CD4-positive, alpha-beta memory T cell (primary cell): ENCODE results near the gene RPL11. TPM values are rescaled to one million over a fixed set of nuclear protein-coding genes. Genes with fewer than 3 reads are reported as not detected.
A peak's percentile ranks its signal among the peaks of the same experiment; 100 is the strongest.
"Not testable (repeated sequence)": the region's sequence is repeated elsewhere in the genome, so short reads cannot be mapped to it uniquely, and the experiment has no call there.

Experiments used
- CTCF ChIA-PET: fragments of 350-600 bp; sonication (Branson Sonifier 250); formaldehyde crosslinking; loops from one replicate; lab custom pipeline; 2021; ENCODE audit warnings: inconsistent platforms; ENCODE audit not compliant: partially characterized antibody; lab: Charles Lee
- POLR2A ChIA-PET: fragments of 350-600 bp; sonication (Branson Sonifier 250); formaldehyde crosslinking; loops from one replicate; lab custom pipeline; 2021; ENCODE audit not compliant: partially characterized antibody; lab: Charles Lee
- DNase-seq, 5 donors: peaks; one replicate each; pipeline versions ENCODE4 v3.0.0 to v3.0.0-alpha.2; 2020 to 2022; ENCODE audit warnings: mixed read lengths in 1 of 5
- H3K27ac ChIP-seq: one replicate; pipeline ENCODE4 v1.7.0; 2013; ENCODE audit warnings: low read depth, low read length
- H3K27me3 ChIP-seq: 2 replicates; pipeline ENCODE4 v1.7.0; 2013; ENCODE audit warnings: mild to moderate bottlenecking, low read length, moderate library complexity; ENCODE audit not compliant: insufficient read depth
- H3K36me3 ChIP-seq: 2 replicates; pipeline ENCODE4 v1.7.0; 2013; ENCODE audit warnings: mild to moderate bottlenecking, low read length, moderate library complexity; ENCODE audit not compliant: insufficient read depth
- H3K4me1 ChIP-seq: 2 replicates; pipeline ENCODE4 v1.7.0; 2013; ENCODE audit warnings: mild to moderate bottlenecking, low read length, moderate library complexity; ENCODE audit not compliant: insufficient read depth
- H3K4me3 ChIP-seq, 2 donors: one replicate each; pipeline ENCODE4 v1.7.0; 2013; ENCODE audit warnings: low read length in 2 of 2, mild to moderate bottlenecking in 1 of 2
- H3K9me3 ChIP-seq, 2 donors: one replicate each; pipeline ENCODE4 v1.7.0; 2013; ENCODE audit warnings: low read length in 2 of 2, control low read depth in 1 of 2; ENCODE audit not compliant: control insufficient read depth in 1 of 2
- H3K27ac Mint-ChIP-seq, 7 donors: one replicate each; pipeline ENCODE4 v1.8.0; 2020 to 2021; ENCODE audit warnings: mixed read lengths in 7 of 7, mild to moderate bottlenecking in 6 of 7, inconsistent platforms in 3 of 7, moderate library complexity in 3 of 7
- H3K27me3 Mint-ChIP-seq, 2 donors: one replicate each; pipeline ENCODE4 v1.8.0; 2020 to 2021; ENCODE audit warnings: mixed read lengths in 2 of 2
- H3K36me3 Mint-ChIP-seq, 2 donors: one replicate each; pipeline ENCODE4 v1.8.0; 2020 to 2021; ENCODE audit warnings: mixed read lengths in 2 of 2, inconsistent platforms in 1 of 2, mild to moderate bottlenecking in 1 of 2
- H3K4me1 Mint-ChIP-seq, 4 donors: one replicate each; pipeline ENCODE4 v1.8.0; 2020 to 2021; ENCODE audit warnings: mixed read lengths in 4 of 4, mild to moderate bottlenecking in 1 of 4
- H3K4me3 Mint-ChIP-seq, 8 donors: one replicate each; pipeline ENCODE4 v1.8.0; 2020 to 2021; ENCODE audit warnings: mixed read lengths in 8 of 8, mild to moderate bottlenecking in 7 of 8, moderate library complexity in 6 of 8, inconsistent platforms in 3 of 8
- H3K9me3 Mint-ChIP-seq, 8 donors: one replicate each; pipeline ENCODE4 v1.8.0; 2020 to 2021; ENCODE audit warnings: mixed read lengths in 8 of 8, mild to moderate bottlenecking in 5 of 8, inconsistent platforms in 3 of 8, moderate library complexity in 1 of 8
- intact Hi-C: fragments of 100-400 bp; cut with micrococcal nuclease; formaldehyde crosslinking; loops from one replicate; pipeline ENCODE4 v1.15.1; 2023
- polyA plus RNA-seq, 2 donors: library from polyadenylated mRNA; unstranded; fragments of 300-500 nt; fragmentation: Illumina TruSeq; gene quantifications; one replicate each; pipeline ENCODE4 v1.2.3, GENCODE V29; 2021
- total RNA-seq, 2 experiments: library from RNA; stranded (reverse); gene quantifications; one replicate each; pipeline ENCODE4 v1.2.3, GENCODE V29; 2021

RPL11 gene
- total and polyA plus RNA-seq, 4 experiments from 2014 or later, result 1,255 to 2,088 (median 1,693) TPM

DNA sequence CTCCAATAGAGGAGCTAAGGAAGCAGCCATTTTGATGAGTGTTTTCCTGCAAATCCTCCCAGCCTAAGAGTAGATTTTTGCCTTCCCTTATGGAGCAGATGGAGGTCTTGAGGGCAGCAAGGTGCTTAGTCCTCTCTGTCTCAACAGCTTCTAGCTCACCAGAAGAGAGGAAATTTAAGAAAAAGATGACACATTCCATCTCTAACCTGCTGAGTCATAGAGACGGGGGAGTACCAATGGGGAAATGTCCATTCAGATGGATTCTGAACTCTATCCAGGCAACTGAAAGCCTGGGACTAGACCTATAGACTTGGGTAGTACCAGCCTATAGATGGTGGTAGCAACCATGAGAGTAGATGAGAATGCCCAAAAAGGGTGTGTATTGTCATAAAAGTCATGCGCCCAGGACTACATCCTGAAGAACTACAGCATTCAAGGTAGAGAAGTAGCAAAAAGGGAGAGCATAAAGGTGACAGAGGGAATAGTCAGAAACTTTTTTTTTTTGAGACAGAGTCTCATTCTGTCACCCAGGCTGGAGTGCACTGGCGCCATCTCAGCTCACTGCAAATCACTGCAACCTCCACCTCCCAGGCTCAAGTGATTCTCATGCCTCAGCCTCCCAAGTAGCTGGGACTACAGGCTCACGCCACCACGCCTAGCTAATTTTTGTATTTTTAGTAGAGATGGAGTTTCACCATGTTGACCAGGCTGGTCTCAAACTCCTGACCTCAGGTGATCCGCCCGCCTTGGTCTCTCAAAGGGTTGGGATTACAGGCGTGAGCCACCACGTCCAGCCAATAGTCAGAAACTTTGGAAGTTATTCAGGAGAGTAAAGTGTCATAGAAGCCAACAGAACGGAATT, 41.0 kb downstream of the RPL11 start:
- Mint-ChIP-seq H3K36me3 (no peaks in the 10 kb centered on the region), H3K4me3 (no peak overlapping the region), H3K4me1 (peaks cover 0 to 3% (median 0%) of the 10 kb centered on the region in 4 donors), H3K27ac (no peak overlapping the region), H3K9me3 (no peaks in the 10 kb centered on the region), H3K27me3 (no peaks in the 10 kb centered on the region)
- Histone ChIP-seq H3K27ac (no peak overlapping the region), H3K9me3 (no peaks in the 10 kb centered on the region), H3K36me3 (no peaks in the 10 kb centered on the region), H3K4me3 (no peak overlapping the region), H3K27me3 (no peaks in the 10 kb centered on the region), H3K4me1 (no peaks in the 10 kb centered on the region)
- ChIA-PET POLR2A (interaction anchor here (1.1 kb wide), 1 partner anchor 13 kb away, joined by 3 read pairs; no protein-coding TSS in a partner anchor), CTCF (no interaction called here)
- DNase-seq, result no peak
- intact Hi-C loops, result no loop called here

DNA sequence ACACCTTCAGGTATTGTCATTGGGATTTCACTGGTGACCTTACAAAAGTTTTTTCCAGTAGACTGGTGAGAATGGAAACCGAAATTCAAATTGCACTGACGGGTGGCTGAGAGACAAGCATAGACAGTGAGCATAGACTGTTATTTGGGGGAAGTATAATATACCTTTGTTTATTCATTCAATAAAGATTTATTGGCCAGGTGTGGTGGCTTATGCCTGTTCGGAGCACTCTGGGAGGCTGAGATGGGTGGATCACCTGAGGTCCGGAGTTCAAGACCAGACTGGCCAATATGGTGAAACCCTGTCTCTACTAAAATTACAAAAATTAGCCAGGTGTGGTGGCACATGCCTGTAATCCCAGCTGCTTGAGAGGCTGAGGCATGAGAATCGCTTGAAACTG, 41.7 kb downstream of the RPL11 start:
- H3K27ac Mint-ChIP-seq, H3K4me3 Mint-ChIP-seq, H3K27ac ChIP-seq, H3K4me3 ChIP-seq, H3K4me1 Mint-ChIP-seq, CTCF ChIA-PET, POLR2A ChIA-PET, intact Hi-C loops, H3K36me3 ChIP-seq, H3K27me3 Mint-ChIP-seq, H3K36me3 Mint-ChIP-seq, H3K4me1 ChIP-seq, H3K9me3 Mint-ChIP-seq, H3K27me3 ChIP-seq, DNase-seq, H3K9me3 ChIP-seq: not testable (repeated sequence)

DNA sequence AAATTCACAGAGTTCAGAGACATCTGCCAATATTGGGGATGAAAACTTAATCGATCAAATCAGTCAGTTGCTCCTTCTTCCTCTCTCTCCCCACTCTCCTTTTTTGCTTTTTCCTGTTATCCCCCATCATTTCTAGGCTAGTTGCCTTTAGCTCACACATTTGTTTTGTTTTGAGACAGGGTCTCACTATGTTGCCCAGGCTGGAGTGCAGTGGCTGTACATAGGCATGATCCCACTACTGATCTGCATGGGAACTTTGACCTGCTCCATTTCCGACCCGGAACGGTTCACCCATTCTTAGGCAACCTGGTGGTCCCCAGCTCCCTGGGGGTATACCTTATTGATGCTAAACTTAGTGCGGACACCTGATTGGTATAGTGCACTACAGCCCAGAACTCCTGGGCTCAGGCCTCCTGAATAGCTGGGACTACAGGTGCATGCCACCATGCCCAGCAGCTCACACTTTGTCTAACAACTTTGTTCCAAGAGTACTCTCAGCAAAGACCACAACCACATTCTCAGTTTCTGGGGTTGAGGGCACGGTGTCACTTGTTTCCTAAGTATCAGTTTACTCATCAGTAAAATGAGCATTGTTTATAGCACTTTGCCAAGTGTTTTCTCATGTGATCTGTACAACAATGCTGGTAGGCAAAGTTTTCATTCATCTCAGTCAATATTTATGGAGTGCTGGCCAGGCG, 45.0 kb downstream of the RPL11 start:
- Histone ChIP-seq H3K27me3 (no peaks in the 10 kb centered on the region), H3K27ac (no peak overlapping the region), H3K4me1 (no peaks in the 10 kb centered on the region), H3K36me3 (no peaks in the 10 kb centered on the region), H3K4me3 (no peak overlapping the region), H3K9me3 (no peaks in the 10 kb centered on the region)
- intact Hi-C loops, result no loop called here
- Mint-ChIP-seq H3K9me3 (no peaks in the 10 kb centered on the region), H3K4me3 (no peak overlapping the region), H3K4me1 (peaks cover 0 to 2% (median 0%) of the 10 kb centered on the region in 4 donors), H3K27ac (no peak overlapping the region), H3K27me3 (no peaks in the 10 kb centered on the region), H3K36me3 (no peaks in the 10 kb centered on the region)
- CTCF ChIA-PET, result no interaction called here
- POLR2A ChIA-PET, result no interaction called here
- no peak for DNase-seq

DNA sequence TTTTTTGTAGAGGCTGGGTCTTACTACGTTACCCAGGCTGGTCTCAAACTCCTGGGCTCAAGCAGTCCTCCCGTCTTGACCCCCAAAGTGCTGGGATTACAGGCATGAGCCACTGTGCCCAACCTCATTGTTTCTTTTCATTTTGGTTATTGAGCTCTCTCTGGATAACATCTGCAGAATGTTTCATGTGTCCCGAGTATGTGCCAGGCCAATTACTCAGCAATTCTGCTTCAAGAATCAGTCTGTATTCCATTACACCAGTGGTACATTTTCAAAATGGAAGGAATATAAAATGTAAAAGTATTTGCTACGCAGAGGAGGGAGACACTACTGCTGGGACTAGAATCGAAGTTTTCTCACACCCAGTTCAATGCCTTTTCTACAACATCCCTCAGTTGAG, 50.0 kb downstream of the RPL11 start:
- DNase-seq, result no peak
- Mint-ChIP-seq H3K4me3 (peak overlapping the region in 4 of 8 donors; percentile 91 to 95 (median 92)), H3K27me3 (no peaks in the 10 kb centered on the region), H3K4me1 (peaks cover 21 to 38% (median 29%) of the 10 kb centered on the region in 4 donors), H3K9me3 (no peaks in the 10 kb centered on the region), H3K27ac (peak overlapping the region in 3 of 7 donors; percentile 85 to 95 (median 95)), H3K36me3 (peaks cover 2 to 17% of the 10 kb centered on the region in 2 donors)
- Histone ChIP-seq H3K4me1 (peaks cover 35% of the 10 kb centered on the region), H3K9me3 (no peaks in the 10 kb centered on the region), H3K27me3 (no peaks in the 10 kb centered on the region), H3K27ac (no peak overlapping the region), H3K4me3 (no peak overlapping the region), H3K36me3 (no peaks in the 10 kb centered on the region)
- ChIA-PET CTCF (interaction anchor here (1.0 kb wide), 1 partner anchor 30 kb away, joined by 3 read pairs; no protein-coding TSS in a partner anchor), POLR2A (no interaction called here)
- intact Hi-C loops, result loop anchor here (5.0 kb wide), 1 partner anchor 36 kb away; the partner anchor contains the start of gene PITHD1

DNA sequence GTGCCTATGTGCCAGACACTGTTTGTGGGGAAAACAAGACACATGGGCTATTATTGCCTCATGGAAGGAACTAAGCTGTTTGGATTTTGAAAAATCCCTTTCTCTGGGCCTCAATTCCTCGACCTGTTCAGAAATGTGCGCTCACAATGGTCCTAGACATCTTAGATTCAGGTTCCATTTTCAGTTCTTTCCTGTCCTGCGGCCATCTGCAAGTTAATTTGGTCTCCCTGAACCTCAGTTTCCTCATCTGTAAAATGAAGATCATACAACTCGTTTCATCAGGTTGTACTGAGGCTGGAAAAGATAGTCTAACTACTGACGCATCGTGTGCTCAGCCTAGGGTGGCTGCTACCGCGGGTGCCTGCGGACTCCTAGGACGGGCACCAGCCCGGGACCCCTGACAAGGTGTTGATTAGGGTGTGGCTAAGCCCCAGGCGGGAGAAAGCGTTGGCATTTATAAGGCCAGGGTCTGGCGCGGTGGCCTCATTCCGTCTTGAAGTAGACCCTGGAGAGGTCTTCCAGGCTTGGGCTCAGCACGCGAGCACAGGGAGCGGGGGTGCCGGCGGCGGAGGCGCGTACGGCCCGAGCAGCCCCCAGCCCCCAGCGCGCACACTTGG, 51.2 kb downstream of the RPL11 start:
- peaks cover 7 to 25% of the 10 kb centered on the region in 2 donors for H3K36me3 Mint-ChIP-seq
- Histone ChIP-seq H3K27ac (peak overlapping the region; percentile 87), H3K9me3 (no peaks in the 10 kb centered on the region), H3K4me3 (peak overlapping the region; percentile 75 to 89), H3K27me3 (no peaks in the 10 kb centered on the region), H3K4me1 (peaks cover 45% of the 10 kb centered on the region), H3K36me3 (no peaks in the 10 kb centered on the region)
- H3K27me3 Mint-ChIP-seq, result no peaks in the 10 kb centered on the region
- POLR2A ChIA-PET, result interaction anchor here (0.8 to 3.2 kb wide), 10 partner anchors 9 to 82 kb away, joined by 3 to 40 read pairs (median 7); partner anchors contain the start of genes HMGCL, LYPLA2, PITHD1 and RPL11
- intact Hi-C loops, result loop anchor here (1.0 to 5.0 kb wide), 2 partner anchors 35 to 51 kb away; partner anchors contain the start of genes PITHD1 and RPL11
- no peak for DNase-seq
- peaks cover 31 to 50% (median 40%) of the 10 kb centered on the region in 4 donors for H3K4me1 Mint-ChIP-seq
- CTCF ChIA-PET, result interaction anchor here (2.3 kb wide), 1 partner anchor 29 kb away, joined by 8 read pairs; no protein-coding TSS in a partner anchor
- H3K27ac Mint-ChIP-seq, result peak overlapping the region; percentile 85 to 95 (median 94)
- H3K4me3 Mint-ChIP-seq, result peak overlapping the region; percentile 86 to 95 (median 91)
- H3K9me3 Mint-ChIP-seq, result no peaks in the 10 kb centered on the region

DNA sequence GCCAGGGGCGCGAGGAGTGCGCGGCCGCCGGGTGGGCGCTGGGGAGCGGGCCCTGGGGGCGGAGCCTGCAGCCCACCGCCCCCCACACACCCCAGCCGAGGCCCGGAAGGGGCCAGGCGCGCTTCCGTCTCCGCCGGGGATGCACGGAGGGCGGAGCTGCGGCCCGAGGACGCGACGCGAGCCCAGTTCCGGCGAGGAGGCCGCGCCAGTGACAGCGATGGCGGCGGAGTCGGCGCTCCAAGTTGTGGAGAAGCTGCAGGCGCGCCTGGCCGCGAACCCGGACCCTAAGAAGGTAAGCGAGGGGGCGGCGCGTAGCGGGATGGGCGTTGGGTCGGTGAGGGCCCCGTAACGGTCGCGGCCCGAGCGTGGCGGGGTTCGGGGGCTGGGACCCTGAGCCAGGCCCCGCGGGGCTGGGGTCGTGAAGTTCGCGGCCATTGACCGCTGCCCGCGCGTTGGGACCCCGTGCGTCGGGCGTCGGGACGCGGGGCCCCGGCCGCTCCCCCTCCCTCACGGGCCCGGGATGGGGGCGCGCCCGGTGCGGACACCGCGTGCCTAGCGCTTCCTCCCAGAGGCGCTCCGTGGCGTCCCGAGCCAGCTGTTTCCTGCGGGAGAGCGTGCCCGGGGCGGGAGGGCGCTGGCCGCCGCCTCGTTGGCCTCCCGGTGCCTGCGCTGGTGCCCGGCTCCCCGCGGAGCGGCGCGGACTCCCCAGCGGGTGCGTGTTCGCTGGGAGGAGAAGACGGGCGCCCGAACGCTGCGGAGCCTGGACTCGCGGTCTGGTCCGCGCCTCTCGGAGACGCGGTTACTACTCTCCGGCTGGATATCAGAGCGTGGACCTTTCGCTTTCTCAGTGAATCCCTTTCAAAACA, 51.9 kb downstream of the RPL11 start, which contains the start of gene ELOA:
Gene ELOA (plus strand): TSS at position 185 of the 866 bp plus-strand sequence. CDS start 33 bp downstream, at position 218.
- ChIA-PET POLR2A (interaction anchor here (0.6 to 3.2 kb wide), 14 partner anchors 8 to 241 kb away, joined by 3 to 40 read pairs (median 4); partner anchors contain the start of genes HMGCL, LYPLA2, PITHD1 and RPL11), CTCF (interaction anchor here (2.3 kb wide), 1 partner anchor 28 kb away, joined by 8 read pairs; no protein-coding TSS in a partner anchor)
- DNase-seq, result peak; percentile 74 to 78 (median 77)
- Histone ChIP-seq H3K36me3 (no peaks in the 10 kb centered on the region), H3K9me3 (no peaks in the 10 kb centered on the region), H3K27me3 (no peaks in the 10 kb centered on the region), H3K4me3 (peak within 1 kb of the TSS; percentile 75 to 89), H3K4me1 (peaks cover 51% of the 10 kb centered on the region), H3K27ac (peak within 1 kb of the TSS; percentile 87)
- intact Hi-C loops, result loop anchor here (1.0 to 5.0 kb wide), 2 partner anchors 34 to 52 kb away; partner anchors contain the start of genes PITHD1 and RPL11
- Mint-ChIP-seq H3K9me3 (no peaks in the 10 kb centered on the region), H3K27ac (peak within 1 kb of the TSS; percentile 92 to 95 (median 94)), H3K4me1 (peaks cover 38 to 57% (median 46%) of the 10 kb centered on the region in 4 donors), H3K27me3 (no peaks in the 10 kb centered on the region), H3K4me3 (peak within 1 kb of the TSS; percentile 91 to 97 (median 92)), H3K36me3 (peaks cover 7 to 31% of the 10 kb centered on the region in 2 donors)
